ENCODE results near the gene TBC1D30.
"Not testable (repeated sequence)": the region's sequence is repeated elsewhere in the genome, so short reads cannot be mapped to it uniquely, and the experiment has no call there.

Gene TBC1D30, protein sequence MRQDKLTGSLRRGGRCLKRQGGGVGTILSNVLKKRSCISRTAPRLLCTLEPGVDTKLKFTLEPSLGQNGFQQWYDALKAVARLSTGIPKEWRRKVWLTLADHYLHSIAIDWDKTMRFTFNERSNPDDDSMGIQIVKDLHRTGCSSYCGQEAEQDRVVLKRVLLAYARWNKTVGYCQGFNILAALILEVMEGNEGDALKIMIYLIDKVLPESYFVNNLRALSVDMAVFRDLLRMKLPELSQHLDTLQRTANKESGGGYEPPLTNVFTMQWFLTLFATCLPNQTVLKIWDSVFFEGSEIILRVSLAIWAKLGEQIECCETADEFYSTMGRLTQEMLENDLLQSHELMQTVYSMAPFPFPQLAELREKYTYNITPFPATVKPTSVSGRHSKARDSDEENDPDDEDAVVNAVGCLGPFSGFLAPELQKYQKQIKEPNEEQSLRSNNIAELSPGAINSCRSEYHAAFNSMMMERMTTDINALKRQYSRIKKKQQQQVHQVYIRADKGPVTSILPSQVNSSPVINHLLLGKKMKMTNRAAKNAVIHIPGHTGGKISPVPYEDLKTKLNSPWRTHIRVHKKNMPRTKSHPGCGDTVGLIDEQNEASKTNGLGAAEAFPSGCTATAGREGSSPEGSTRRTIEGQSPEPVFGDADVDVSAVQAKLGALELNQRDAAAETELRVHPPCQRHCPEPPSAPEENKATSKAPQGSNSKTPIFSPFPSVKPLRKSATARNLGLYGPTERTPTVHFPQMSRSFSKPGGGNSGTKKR

GRCh38 chr12:64824500-64825142 lies at the start of gene TBC1D30:
TBC1D30 (plus strand) TSS chr12:64824647; CDS start chr12:64824880, 233 bp downstream.
- DNase-seq, result no peak

GRCh38 chr12:64775147-64775736 lies 49.2 kb upstream of the TBC1D30 start:
- not testable (repeated sequence) for DNase-seq

- DNase-seq, result no peak
Observed at GRCh38 chr12:64779354-64779974, 45.0 kb upstream of the TBC1D30 start.

- no peak for DNase-seq
Observed at GRCh38 chr12:64780132-64780530, 44.3 kb upstream of the TBC1D30 start.

GRCh38 chr12:64780531-64781279 lies 43.7 kb upstream of the TBC1D30 start:
- no peak for DNase-seq

- DNase-seq, result no peak
Observed at GRCh38 chr12:64781280-64782190, 42.9 kb upstream of the TBC1D30 start.

DNA sequence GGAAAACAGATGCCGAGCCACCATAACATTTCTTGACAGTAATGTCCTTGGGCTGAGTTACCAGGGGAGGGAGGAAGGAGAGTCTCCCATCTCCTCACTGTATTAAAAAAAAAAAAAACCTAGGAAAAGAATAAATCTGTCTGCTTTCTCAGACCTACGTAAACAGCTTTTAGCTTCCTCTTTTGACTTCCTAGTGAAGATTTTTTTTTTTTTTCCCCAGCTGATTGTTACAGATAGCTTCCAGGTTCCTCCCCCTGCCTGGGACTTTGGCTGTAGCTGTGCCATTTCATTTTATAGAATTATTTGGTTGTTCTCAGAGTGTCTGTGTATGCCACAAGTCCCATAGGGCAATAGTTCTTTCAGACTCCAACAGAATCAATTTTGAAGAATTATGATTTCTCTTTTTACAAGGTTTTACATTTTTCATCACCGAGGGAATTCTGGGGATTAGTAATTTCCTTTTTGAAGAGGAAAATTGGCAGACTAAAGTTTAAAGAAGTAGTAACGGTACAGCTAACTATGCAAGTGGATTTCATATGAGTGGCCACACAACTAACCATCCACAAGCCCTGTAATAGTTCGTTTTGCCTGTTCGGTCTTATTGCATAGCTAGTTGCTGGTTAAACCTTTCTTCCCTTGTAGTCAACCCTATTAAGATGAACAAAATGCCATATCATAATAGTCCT lies 42.1 kb upstream of the TBC1D30 start:
- DNase-seq, result no peak

GRCh38 chr12:64785838-64786237 lies 38.6 kb upstream of the TBC1D30 start:
- DNase-seq, result no peak

DNA sequence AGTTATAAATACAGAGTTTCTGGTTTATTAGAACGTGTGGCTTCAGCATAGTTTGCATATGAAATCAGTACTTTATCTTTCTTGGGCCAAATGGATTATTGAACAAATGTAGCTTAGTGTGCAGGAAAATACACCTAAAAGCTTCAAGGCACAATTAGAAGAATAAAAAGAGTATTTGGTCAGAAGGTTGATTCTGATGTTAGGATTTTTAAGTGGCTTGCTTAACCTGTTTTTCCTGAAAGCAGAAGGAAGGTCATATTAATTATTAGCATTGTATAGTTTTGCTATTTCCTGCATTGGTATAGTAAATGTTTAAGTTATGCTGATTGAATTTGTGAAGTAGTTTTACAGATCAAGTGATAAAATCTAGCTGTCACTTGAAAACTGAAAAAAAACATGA lies 34.3 kb upstream of the TBC1D30 start:
- DNase-seq, result no peak

GRCh38 chr12:64791036-64791435 lies 33.4 kb upstream of the TBC1D30 start:
- DNase-seq, result no peak

- no peak for DNase-seq
Observed at GRCh38 chr12:64792128-64792527, 32.3 kb upstream of the TBC1D30 start.

- DNase-seq, result no peak
Observed at GRCh38 chr12:64793610-64794009, 30.8 kb upstream of the TBC1D30 start.

- no peak for DNase-seq
Observed at GRCh38 chr12:64794305-64794704, 30.1 kb upstream of the TBC1D30 start.

- peak; percentile 72 for DNase-seq
Observed at GRCh38 chr12:64796205-64796845, 28.1 kb upstream of the TBC1D30 start.

- no peak for DNase-seq
Observed at GRCh38 chr12:64797156-64797555, 27.3 kb upstream of the TBC1D30 start.

- no peak for DNase-seq
Observed at GRCh38 chr12:64798165-64798564, 26.3 kb upstream of the TBC1D30 start.

GRCh38 chr12:64800640-64801039 lies 23.8 kb upstream of the TBC1D30 start:
- DNase-seq, result no peak

- DNase-seq, result no peak
Observed at GRCh38 chr12:64801381-64801780, 23.1 kb upstream of the TBC1D30 start.

DNA sequence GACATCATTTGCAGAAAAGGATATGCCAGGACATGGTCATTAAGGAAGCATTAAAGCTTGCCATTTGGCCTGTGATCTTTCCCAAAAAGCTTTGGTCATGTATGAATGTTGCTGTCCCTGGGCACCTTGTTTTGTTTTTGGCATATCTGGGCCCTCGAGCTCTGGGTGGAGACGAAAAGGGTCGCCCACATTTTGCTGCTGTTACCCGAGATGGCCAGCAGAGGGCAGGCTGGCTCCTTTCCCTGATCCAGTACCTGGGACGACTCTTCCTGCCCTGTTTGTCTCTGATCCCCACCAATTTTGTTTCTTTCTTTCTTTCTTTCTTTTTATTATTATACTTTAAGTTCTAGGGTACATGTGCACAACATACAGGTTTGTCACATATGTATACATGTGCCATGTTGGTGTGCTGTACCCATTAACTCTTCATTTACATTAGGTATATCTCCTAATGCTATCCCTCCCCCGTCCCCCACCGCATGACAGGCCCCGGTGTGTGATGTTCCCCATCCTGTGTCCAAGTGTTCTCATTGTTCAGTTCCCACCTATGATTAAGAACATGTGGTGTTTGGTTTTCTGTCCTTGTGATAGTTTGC lies 22.2 kb upstream of the TBC1D30 start:
- not testable (repeated sequence) for DNase-seq

Data from NCI-H1048 (cell line).